COLO668 (cell line): Measurements from ENCODE around the gene RPAP2.
"Not testable (repeated sequence)": the region's sequence is repeated elsewhere in the genome, so short reads cannot be mapped to it uniquely, and the experiment has no call there.

Experiments
- DNase-seq: peaks from one replicate; lab custom pipeline; 2025; ENCODE audit not compliant: unreplicated experiment; lab: John Stamatoyannopoulos, UW

The RPAP2 gene

GRCh38 chr1:92298573-92299476, at the start of gene RPAP2, which contains the start of gene GLMN:
TSS of gene RPAP2 (plus strand) at chr1:92299059. CDS start at chr1:92299074, 15 bp downstream.
TSS of gene GLMN (minus strand) at chr1:92298987. CDS start at chr1:92297999, 988 bp downstream.
- DNase-seq = peak; percentile 94

- DNase-seq = not testable (repeated sequence)
Measured at GRCh38 chr1:92254714-92255113, 44.1 kb upstream of the RPAP2 start.

- no peak for DNase-seq
Measured at GRCh38 chr1:92259350-92259749, 39.5 kb upstream of the RPAP2 start.

GRCh38 chr1:92262516-92262915, 36.3 kb upstream of the RPAP2 start:
- no peak for DNase-seq

GRCh38 chr1:92273039-92273438, 25.8 kb upstream of the RPAP2 start:
- no peak for DNase-seq

GRCh38 chr1:92274939-92275338, 23.9 kb upstream of the RPAP2 start:
- DNase-seq = no peak

- DNase-seq = no peak
Measured at GRCh38 chr1:92276082-92276481, 22.8 kb upstream of the RPAP2 start.

- DNase-seq = no peak
Measured at GRCh38 chr1:92277105-92277723, 21.6 kb upstream of the RPAP2 start.

- DNase-seq = not testable (repeated sequence)
Measured at GRCh38 chr1:92279781-92280180, 19.1 kb upstream of the RPAP2 start.

- not testable (repeated sequence) for DNase-seq
Measured at GRCh38 chr1:92281411-92281810, 17.4 kb upstream of the RPAP2 start.

- DNase-seq = peak; percentile 12
Measured at GRCh38 chr1:92291372-92291999, 7.4 kb upstream of the RPAP2 start.

GRCh38 chr1:92298213-92298572, 666 bp upstream of the RPAP2 start:
- no peak for DNase-seq

- DNase-seq = no peak
Measured at GRCh38 chr1:92299477-92300150, 755 bp downstream of the RPAP2 start.

- DNase-seq = no peak
Measured at GRCh38 chr1:92301021-92301420, 2.2 kb downstream of the RPAP2 start.

GRCh38 chr1:92306020-92306419, 7.2 kb downstream of the RPAP2 start:
- no peak for DNase-seq

GRCh38 chr1:92307980-92308379, 9.1 kb downstream of the RPAP2 start:
- DNase-seq = no peak

- no peak for DNase-seq
Measured at GRCh38 chr1:92310185-92310597, 11.3 kb downstream of the RPAP2 start.

- no peak for DNase-seq
Measured at GRCh38 chr1:92314024-92314423, 15.2 kb downstream of the RPAP2 start.

GRCh38 chr1:92315766-92316599, 17.1 kb downstream of the RPAP2 start:
- DNase-seq = no peak

GRCh38 chr1:92317836-92318493, 19.1 kb downstream of the RPAP2 start:
- no peak for DNase-seq
